DOHH2 (cell line): ENCODE data around the gene TNFAIP8L1.

Source experiments
- H3F3A ChIP-seq: fragments of 200-600 bp; sonication (generic), shearing (Covaris generic); 2 replicates; pipeline ENCODE4 v1.6.0; 2016; ENCODE audit warnings: antibody characterized with exemption, mild to moderate bottlenecking; ENCODE audit not compliant: control insufficient read depth, insufficient read depth
- H3K27ac ChIP-seq: fragments of 200-600 bp; sonication (generic); 2 replicates; pipeline ENCODE4 v1.5.1; 2014; ENCODE audit warnings: low read depth, mild to moderate bottlenecking, low read length, moderate library complexity
- H3K27me3 ChIP-seq: fragments of 200-600 bp; sonication (generic); 2 replicates; pipeline ENCODE4 v1.6.1; 2014; ENCODE audit warnings: mild to moderate bottlenecking, low read length, mixed read lengths; ENCODE audit not compliant: control insufficient read depth
- H3K36me3 ChIP-seq: fragments of 200-600 bp; sonication (generic); 2 replicates; pipeline ENCODE4 v1.6.1; 2014; ENCODE audit warnings: mild to moderate bottlenecking, low read length, moderate library complexity, mixed read lengths; ENCODE audit not compliant: control insufficient read depth
- H3K4me1 ChIP-seq: fragments of 200-600 bp; sonication (generic); 2 replicates; pipeline ENCODE4 v1.6.1; 2014; ENCODE audit warnings: mild to moderate bottlenecking, low read length, mixed read lengths; ENCODE audit not compliant: control insufficient read depth
- H3K4me2 ChIP-seq: fragments of 200-600 bp; sonication (generic); 2 replicates; pipeline ENCODE4 v1.6.0; 2014; ENCODE audit warnings: mild to moderate bottlenecking, low read length, moderate library complexity
- H3K4me3 ChIP-seq: fragments of 200-600 bp; sonication (generic); 2 replicates; pipeline ENCODE4 v1.5.1; 2014; ENCODE audit warnings: mild to moderate bottlenecking, low read length, mixed read lengths
- H3K79me2 ChIP-seq: fragments of 200-600 bp; sonication (generic); 2 replicates; pipeline ENCODE4 v1.6.1; 2014; ENCODE audit warnings: mild to moderate bottlenecking, low read length, mixed read lengths; ENCODE audit not compliant: control insufficient read depth
- H3K9me2 ChIP-seq: fragments of 200-600 bp; sonication (generic); replicated peaks from 2 replicates; pipeline ENCODE4 v1.6.1; 2014; ENCODE audit warnings: mild to moderate bottlenecking, low read length, mixed read lengths; ENCODE audit not compliant: control insufficient read depth
- H3K9me3 ChIP-seq: fragments of 200-600 bp; sonication (generic); 2 replicates; pipeline ENCODE4 v1.6.1; 2014; ENCODE audit warnings: antibody characterized with exemption, low read length, mixed read lengths; ENCODE audit not compliant: control insufficient read depth, insufficient read depth
- H4K20me1 ChIP-seq: fragments of 200-600 bp; sonication (generic); 2 replicates; pipeline ENCODE4 v1.6.0; 2014; ENCODE audit warnings: low read depth, mild to moderate bottlenecking, antibody characterized with exemption, low read length, moderate library complexity; ENCODE audit not compliant: control insufficient read depth, insufficient read depth
- CTCF ChIP-seq: fragments of 200-600 bp; sonication (generic); IDR thresholded peaks from one replicate; pipeline ENCODE4 v1.5.1; 2014; ENCODE audit warnings: antibody characterized with exemption, mild to moderate bottlenecking, low read depth, low read length; ENCODE audit not compliant: poor library complexity, severe bottlenecking
- EZH2phosphoT487 ChIP-seq: fragments of 200-600 bp; sonication (generic); IDR thresholded peaks from 2 replicates; pipeline ENCODE4 v1.6.1; 2017; ENCODE audit warnings: borderline replicate concordance, mild to moderate bottlenecking, antibody characterized with exemption, low read length, moderate library complexity, mixed read lengths

The TNFAIP8L1 gene

GRCh38 chr19:4635754-4636116 is 3.6 kb upstream of the TNFAIP8L1 start:
- H3K4me3 ChIP-seq = peak overlapping the region; percentile 60
- H4K20me1 ChIP-seq = no peaks in the 10 kb centered on the region
- peak overlapping the region; percentile 72 for H3K4me2 ChIP-seq
- H3K4me1 ChIP-seq = peaks cover 27% of the 10 kb centered on the region
- no peaks in the 10 kb centered on the region for H3K9me3 ChIP-seq
- no peaks in the 10 kb centered on the region for H3K9me2 ChIP-seq
- no peak overlapping the region for H3K27ac ChIP-seq
- no peak for TF ChIP-seq EZH2phosphoT487
- TF ChIP-seq CTCF = no peak
- peaks cover 8% of the 10 kb centered on the region for H3K79me2 ChIP-seq
- no peaks in the 10 kb centered on the region for H3K36me3 ChIP-seq
- peaks cover 2% of the 10 kb centered on the region; the same call in 1 of the 2 replicates for H3F3A ChIP-seq
- peaks cover 3% of the 10 kb centered on the region; the same call in 1 of the 2 replicates for H3K27me3 ChIP-seq

GRCh38 chr19:4636151-4636717 is 3.1 kb upstream of the TNFAIP8L1 start:
- H3K9me3 ChIP-seq = no peaks in the 10 kb centered on the region
- H3K27ac ChIP-seq = no peak overlapping the region
- TF ChIP-seq EZH2phosphoT487 (no peak), CTCF (peak; percentile 92)
- H3K4me3 ChIP-seq = peak overlapping the region; percentile 60
- H4K20me1 ChIP-seq = no peaks in the 10 kb centered on the region
- peaks cover 3% of the 10 kb centered on the region; the same call in 1 of the 2 replicates for H3K27me3 ChIP-seq
- peak overlapping the region; percentile 72 for H3K4me2 ChIP-seq
- H3K79me2 ChIP-seq = peaks cover 8% of the 10 kb centered on the region
- no peaks in the 10 kb centered on the region for H3K9me2 ChIP-seq
- peaks cover 27% of the 10 kb centered on the region for H3K4me1 ChIP-seq
- peaks cover 2% of the 10 kb centered on the region; the same call in 1 of the 2 replicates for H3F3A ChIP-seq
- H3K36me3 ChIP-seq = no peaks in the 10 kb centered on the region

GRCh38 chr19:4636761-4637160 is 2.6 kb upstream of the TNFAIP8L1 start:
- H3K27ac ChIP-seq = no peak overlapping the region
- no peaks in the 10 kb centered on the region for H3K9me2 ChIP-seq
- no peak for TF ChIP-seq CTCF
- TF ChIP-seq EZH2phosphoT487 = no peak
- no peaks in the 10 kb centered on the region for H3K9me3 ChIP-seq
- no peaks in the 10 kb centered on the region for H4K20me1 ChIP-seq
- peaks cover 8% of the 10 kb centered on the region for H3K79me2 ChIP-seq
- peaks cover 27% of the 10 kb centered on the region for H3K4me1 ChIP-seq
- H3F3A ChIP-seq = peaks cover 2% of the 10 kb centered on the region; the same call in 1 of the 2 replicates
- no peaks in the 10 kb centered on the region for H3K36me3 ChIP-seq
- H3K4me2 ChIP-seq = peak overlapping the region; percentile 72
- peak overlapping the region; percentile 60 for H3K4me3 ChIP-seq
- H3K27me3 ChIP-seq = peaks cover 3% of the 10 kb centered on the region; the same call in 1 of the 2 replicates
